HG03095 (cell line): ENCODE measurements around the gene ZFAND3.
"Not testable (repeated sequence)": the region's sequence is repeated elsewhere in the genome, so short reads cannot be mapped to it uniquely, and the experiment has no call there.

Source experiments
- ATAC-seq: cut with Tn5 transposase; IDR thresholded peaks from one replicate; pipeline ENCODE4 v1.9.1; 2021; ENCODE audit warnings: moderate library complexity; ENCODE audit not compliant: unreplicated experiment

Gene ZFAND3

DNA sequence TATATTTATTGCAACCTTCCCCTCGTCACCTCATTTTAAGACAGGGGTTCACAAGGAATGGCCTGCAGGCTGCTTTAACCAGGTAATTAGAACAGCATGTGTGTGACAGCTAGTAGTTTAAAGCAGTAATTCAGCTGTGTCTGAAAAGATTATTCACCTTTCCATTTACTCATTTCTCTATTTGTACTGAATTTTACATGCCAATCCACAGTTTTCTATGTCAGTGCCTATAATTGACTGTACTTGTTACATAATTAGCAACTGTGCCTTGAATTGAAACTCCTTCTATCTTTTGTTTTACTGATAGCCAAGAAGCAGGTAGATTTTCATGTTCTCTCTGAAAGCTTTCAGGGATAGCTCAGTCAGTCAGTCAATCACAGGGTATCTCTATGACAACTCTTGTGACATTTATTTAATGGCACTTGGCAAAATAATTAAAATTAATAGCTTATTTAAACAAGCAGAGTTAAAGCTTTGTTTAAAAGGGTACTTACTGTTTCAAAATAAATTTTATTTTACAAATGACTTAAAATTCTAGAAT lies 214.0 kb downstream of the ZFAND3 start:
- ATAC-seq = no peak

DNA sequence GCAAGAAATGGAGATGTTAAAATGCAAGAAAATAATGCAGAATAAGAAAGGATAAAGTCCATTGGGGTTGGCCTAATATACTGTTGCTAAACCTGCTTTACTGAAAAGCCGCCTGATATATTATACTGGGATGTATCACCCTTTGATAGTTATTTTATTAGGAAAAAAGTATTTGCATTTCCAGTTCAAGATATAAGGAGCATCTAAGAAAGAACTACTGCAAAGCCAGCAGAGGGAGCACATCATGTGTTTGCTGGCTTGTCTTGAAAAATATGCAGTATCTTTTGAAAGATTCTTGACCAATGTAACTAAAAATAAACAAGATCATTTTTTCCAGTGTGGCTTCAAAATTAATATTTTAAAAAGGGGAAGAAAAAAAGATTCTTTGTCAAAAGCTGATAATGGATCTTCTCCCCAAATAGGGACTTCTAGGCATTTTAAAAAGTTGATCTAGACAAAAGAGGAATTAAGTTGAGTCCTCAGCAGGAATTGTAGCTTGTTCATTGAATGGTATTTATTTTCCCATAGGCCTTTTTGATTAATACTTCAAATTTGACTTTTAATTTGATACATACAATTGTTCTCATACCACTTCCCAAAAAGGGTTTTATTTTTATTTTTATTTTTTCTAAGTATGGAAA lies 214.9 kb downstream of the ZFAND3 start:
- no peak for ATAC-seq

DNA sequence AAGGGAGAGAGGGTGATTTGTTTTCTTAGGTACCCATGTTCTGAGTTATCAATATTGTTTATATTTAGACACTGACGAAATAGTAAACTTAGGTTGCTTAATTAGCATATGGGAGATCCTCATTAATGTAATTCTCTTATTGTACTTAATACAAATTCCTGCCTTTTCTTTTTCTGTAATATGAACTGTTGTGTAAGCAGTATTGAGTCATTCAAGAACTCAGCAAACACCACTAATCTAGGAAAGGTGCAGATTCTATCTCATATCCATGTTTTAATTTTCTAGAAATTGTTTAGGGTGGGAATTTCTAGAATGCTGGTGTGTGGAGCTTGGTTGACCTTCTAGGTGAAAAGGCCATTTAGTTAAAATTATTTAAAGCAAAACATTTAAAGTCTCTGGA lies 216.0 kb downstream of the ZFAND3 start:
- no peak for ATAC-seq

DNA sequence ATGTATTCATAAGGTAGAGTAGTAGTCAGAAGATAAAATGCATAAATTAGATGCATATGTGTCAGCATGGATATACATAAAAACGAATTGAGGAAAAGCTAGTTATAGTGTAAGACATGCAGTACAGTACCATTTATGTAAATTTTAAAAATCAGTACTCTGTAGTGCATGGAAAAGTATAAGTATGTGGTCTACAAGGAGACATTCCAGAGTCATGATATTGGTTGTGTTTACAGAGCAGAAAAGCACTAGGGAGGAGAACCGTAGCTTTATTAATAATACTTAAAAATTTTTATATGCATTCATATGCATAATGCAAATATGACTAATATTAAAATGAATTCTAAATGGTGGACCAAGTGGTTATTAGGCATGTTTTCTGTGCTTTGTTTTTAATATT lies 220.0 kb downstream of the ZFAND3 start:
- no peak for ATAC-seq

DNA sequence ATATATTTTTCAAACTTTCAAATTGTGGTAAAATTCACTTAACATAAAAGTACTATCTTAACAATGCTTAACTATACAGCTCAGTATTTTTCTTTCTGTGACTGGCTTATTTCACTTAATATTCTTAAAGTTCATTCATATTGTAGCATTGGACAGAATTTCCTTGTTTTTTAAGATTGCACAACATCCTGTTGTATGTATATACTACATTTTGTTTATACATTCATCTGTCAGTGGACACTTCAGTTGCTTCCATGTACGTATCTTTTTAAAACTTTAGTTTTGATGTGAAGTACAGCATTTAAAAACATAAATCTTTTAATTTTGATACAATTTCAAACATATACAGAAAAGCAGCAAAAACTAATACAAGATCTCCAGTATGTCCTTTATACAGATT lies 220.7 kb downstream of the ZFAND3 start:
- ATAC-seq = no peak

DNA sequence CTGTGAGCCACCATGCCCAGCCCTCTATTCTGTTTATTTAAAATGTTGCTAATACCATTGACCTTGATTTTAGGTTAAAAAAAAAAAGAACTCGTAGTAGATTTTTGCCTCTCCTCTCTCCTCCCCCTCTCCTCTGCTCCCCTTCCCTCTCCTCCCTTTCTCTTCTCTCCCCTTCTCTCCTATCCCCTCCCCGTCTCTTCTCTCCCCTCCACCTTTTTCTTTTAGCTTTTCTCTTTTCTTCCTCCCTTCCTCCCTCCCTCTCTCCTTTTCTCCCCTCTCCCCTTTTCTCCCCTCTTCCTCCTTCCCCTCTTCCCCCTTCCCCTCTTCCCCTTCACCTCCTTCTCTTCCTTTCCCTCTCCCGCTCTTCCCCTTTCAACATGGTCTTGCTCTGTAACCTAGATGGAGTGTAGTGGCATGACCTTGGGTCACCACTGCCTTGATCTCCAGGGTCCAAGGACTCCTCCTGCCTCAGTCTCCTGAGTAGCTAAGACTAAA lies 223.8 kb downstream of the ZFAND3 start:
- ATAC-seq = no peak

DNA sequence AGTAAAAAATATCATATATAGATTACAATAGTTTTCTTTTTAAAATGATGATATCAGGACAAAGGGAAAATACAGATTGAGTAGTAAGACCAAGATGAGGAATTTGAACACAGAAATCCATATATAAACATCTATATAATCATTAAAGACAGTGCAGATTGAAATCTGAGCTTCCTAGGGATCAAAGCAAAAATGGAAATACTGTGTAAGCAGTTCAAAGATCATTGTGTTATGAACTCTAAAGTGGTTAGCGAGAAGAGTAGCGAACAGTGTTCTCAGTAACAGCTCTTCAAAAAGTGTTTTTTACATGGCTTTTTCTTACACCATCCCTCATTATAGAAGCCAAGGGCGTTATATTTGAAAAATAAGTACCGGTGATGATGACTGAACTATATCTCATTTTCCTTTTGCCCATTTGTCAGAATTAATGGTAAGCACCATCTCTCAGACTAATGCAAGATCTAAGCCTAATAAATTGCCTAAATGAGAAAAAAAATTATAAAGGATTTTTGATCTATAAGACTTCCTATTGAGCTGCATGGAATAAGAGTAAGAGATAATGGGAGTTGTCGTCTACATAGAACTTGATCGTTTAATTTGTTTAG lies 226.3 kb downstream of the ZFAND3 start:
- no peak for ATAC-seq

DNA sequence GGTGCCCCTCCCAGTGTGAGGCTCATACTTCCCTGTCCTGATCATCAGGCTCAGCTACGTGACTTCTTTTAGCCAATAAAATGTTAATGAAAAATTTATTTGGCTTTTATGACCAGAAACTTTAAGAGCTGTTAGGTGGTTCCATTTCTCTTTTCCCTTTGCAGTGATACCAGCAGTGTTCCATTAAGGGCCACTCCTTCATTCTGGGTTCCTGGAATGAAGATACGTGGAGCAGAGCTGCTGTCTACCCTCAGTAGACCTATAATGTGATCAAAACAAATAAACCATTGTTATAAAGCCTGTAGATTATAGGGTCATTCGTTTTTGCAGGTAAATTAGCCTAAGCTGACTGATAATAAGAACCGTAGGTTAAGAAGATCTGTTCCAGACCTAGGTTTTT lies 228.0 kb downstream of the ZFAND3 start:
- no peak for ATAC-seq

DNA sequence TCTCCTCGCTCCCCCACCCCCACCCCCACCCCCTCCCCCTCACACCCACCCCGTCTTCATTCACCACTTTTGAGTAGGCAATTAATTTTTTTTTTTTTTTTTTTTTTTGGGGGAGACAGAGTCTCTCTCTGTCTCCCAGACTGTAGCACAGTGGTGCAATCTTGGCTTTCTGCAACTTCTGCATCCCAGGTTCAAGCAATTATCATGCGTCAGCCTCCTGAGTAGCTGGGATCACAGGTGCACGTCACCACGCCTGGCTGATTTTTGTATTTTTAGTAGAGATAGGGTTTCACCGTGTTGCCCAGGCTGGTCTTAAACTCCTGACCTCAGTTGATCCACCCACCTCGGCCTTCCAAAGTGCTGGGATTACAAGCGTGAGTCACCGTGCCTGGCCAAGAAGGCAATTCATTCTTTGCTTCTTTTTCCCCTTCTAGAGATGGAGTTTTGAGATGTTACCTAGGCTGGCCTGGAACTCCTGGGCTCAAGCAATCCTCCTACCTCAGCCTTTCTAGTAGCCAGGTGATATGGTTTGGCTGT lies 230.4 kb downstream of the ZFAND3 start:
- not testable (repeated sequence) for ATAC-seq

DNA sequence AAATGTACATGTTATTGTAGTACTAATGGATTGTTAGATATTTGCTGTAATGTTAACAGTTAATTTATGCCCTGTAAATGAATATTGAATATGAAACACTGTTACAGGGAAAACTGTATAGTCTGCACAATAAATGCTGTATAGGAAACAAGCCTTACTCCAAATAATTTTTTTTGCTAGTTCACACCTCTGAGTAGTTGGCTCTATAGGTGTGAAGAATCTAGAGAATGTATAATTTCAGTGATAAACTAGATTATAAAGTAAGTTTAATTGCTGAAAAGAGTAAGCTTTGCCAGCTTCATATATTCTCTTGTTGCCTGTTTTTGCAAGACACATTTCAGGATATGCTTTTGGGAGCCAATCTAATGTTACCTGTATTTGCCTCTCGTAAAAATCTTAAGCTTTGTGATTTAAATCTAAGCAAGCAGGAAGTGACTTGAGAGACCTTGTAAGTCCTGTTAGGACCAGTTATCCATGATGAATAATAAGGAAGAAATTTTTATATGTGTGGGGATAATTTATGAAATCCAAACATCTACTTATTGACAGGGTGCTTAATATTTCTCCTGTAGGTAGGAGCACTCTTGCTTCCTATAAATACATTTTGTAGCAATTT lies 232.4 kb downstream of the ZFAND3 start:
- ATAC-seq = no peak

DNA sequence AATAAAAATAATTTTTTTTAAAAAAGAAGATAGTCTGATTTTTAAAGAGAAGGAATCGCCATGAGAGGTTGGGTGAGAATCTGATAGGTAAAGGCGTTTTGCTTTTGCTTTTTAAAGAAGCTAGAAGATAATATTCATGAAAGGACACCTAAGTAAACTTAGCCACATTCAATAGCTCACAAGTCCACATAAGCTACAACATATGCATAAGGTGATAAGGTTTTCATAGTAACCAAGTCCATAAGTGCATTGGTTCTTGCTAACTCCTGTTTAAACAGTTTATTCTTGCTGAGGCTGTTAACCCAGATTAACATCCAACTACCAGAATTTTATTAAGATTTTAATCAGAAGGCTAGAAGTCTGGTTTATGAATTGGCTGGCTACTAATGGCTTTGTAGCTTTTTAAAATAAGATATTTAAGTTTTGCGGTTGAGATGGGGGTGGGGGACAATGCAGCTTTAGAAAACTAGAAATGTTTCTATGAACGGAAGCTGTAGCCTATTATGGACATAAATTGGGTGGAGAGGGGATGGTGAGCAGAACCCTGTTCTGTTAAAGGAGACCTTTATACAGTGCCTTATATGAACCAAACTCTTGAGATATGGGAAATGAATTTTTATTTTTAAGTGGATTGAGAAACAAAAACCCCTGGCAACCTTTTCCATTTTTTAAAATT lies 235.1 kb downstream of the ZFAND3 start:
- no peak for ATAC-seq

DNA sequence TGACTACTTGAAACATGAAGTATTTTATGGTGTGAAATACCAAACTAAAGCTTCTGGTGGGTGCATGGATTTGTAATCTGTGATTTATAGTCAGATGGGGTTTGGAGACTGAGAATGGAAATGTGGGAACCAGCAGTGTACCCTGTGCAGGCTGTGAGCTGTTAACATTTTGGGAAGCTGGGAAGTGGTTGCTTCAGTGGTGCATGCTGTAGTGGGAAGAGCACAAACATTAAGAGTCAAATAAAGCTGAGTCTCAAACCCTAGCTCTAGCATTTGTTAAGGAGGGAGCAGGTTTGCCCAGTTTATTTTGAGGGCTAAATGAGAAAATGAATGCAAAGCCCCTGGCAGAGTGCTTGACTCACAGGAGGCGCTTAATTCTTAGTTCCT lies 235.7 kb downstream of the ZFAND3 start:
- no peak for ATAC-seq

DNA sequence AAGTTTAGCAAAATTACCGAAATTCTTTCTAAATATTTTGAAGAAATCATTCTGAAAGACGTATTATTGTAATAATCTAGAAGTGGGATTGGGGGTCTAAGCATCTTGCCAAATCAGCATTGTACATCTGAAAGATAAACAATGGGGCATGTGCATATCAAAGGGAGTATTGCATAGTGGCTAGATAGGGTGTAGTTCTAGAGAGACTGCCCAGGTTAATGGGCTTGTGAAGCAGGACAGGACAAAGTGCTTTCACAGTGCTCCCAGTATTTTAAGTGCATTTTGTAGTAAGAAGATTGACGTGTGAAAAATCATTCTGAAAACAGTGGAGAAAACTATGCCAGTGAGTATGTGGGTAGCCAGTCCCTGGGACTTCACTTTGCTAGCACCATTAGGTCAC lies 236.8 kb downstream of the ZFAND3 start:
- ATAC-seq = no peak

DNA sequence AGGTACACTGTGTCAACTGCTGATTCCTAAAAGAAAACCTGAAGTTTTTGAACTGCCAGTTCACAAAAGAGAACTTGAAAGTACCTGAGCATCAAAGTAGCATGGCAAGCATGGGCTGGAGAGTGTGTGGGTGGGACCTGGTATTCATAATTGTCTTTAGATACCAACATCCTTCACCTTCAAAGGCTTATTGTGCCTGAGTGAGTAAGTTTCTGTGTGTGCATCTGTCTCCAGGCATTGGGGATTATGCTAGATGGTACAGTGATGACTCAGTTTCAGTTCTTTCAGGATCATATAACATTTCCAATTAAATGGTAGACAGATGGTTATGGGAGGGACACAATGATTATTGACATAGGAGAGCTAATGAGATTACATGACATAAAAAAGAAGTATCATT lies 238.5 kb downstream of the ZFAND3 start:
- no peak for ATAC-seq

DNA sequence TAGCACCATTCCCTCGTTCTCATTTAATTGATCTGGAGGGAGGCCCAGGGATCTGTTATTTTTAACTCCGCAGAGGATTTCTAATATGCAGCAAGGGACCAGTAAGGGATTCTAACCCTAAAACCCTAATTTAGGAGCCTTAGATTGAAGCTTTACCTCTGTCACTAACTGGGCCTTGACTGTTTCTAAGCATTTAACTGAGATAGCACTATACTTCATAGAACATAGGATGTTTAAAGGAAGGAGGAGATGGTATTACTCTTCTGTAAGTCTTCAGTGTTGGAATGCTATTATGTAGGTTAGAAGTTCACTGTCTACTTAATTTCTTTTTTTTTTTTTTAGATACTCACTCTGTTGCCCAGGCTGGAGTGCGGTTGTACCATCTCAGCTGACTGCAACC lies 242.5 kb downstream of the ZFAND3 start:
- no peak for ATAC-seq

DNA sequence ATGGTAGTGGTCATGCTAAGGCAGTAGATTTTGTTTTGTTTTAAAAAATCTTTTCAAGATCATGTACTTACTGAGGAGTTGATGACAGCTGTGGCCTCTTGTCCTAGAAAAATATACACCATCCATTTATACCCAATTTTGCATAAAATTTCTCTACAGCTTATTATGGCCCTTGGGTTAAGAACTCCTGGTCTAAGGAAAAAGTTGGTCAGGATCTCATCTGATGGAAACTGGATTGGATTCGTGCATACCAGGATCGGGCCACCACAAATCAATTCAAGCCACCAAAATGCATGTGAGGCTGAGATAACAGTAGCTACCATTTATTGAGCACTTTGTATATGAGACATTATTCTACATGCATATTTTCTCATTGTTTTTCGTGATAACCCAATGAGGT lies 244.4 kb downstream of the ZFAND3 start:
- ATAC-seq = no peak

DNA sequence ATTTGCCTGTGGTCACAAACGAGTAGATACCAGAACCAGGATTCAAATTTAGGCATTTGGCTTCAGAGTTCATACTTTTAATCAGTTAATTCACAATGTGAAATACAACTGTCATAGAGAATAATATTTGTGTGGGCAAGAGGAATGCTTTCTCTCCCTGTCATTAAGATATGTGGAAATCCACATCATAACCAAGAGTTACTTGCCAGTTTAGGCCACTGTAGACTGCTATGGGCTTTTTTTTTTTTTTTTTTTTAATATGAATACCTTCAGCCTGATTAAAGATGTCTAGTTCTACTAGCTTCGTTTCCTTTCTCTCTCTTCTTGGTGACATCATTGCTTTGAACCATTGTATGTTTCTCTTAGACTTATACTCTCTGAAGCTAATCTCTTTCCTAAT lies 244.9 kb downstream of the ZFAND3 start:
- ATAC-seq = no peak

DNA sequence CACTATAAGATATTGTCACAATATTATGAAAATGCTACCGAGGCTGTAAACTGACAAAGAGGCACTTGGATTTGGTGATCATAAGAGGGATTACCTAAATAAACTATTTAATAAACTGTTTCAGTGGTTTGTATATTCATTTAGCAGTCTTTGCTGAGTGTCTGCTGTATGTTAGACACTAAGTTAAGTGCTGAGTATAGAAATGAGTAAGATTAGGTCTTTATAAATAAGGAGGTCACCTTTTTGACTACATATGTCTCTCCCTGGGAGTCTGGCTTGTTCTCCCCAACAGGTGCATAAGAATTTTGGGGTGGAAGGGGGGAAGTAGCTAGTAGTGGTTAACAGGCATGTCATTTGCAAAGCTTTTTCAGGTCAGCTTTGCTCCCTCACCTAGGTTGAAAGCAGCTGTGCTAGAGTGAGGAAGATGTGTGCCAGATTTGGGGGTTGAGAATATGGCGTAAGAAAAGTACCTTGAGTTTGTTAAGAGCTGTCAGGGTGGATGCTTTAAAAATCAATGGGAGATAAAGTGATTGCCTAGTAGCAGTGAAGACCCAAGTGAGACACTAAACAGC lies 246.3 kb downstream of the ZFAND3 start:
- ATAC-seq = no peak

DNA sequence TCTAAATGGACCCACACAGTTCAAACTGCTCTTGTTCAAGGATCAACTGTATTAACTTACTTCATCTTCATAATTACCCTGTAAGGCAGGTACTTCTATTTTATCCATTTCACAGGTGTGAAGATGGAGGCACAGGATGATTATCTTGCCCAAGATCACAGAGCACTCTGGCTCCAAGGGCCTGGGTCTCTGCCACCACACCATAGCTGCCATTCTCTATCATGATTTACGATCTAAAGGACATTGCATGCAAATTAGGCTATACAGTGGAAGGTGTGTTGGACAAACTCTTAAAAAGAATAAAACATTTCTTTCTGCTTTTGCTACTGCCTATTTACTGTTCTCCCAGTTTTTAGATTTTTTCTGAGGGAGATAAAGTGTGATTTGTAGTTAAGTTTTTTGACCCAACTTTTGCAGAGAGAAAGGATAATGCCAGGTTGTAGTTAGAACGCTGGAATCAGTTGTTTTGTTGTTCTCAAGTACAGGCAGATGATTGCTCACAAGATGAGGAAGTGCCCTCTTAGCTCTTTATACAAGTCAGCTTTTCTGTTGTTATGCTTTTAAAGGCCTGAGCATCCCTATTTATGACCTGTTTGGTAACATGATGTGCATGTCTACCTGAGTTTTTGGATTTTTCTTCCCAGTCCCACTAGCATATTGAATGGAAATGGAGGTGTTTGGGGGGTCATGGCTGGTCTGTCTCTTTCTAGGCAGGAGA lies 247.9 kb downstream of the ZFAND3 start:
- no peak for ATAC-seq

DNA sequence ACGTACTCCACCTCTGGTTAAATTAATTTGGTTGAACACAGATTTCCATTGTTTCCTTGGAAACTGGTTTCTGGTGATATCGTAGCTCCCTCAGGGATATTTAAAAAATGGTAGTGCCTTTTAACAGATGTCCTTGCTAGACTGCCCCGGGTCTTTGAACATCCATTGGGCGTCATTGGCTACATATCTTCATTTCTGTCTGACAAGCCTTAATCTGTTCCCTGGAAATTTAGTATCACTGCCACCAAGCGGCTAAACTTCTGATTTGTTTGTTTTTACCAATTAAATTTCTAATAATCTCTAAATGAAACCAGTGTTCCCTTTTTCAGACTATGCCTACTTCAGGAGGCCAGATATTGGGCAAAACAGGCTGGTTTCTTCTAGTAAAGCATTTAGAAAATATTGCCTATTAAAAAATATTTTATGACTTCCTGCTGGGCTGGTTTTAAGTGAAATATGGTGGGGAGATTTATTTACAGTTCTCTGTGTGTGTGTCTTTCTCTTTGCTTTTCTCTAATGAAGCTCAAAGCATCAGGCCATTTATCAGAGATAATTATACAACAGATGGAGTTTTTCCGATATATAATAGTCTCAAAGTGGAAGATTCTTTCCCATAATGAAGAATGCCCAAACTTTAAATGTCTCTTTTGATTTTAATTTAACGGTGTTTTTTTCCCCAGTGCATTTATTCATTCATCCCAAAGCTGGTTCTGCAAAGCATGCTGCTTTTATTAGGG lies 249.5 kb downstream of the ZFAND3 start:
- no peak for ATAC-seq
